GM19043 (cell line): Measurements from ENCODE around the gene SNX5.

Source experiments
- ATAC-seq: cut with Tn5 transposase; IDR thresholded peaks from one replicate; pipeline ENCODE4 v1.9.1; 2021; ENCODE audit warnings: low read depth; ENCODE audit not compliant: unreplicated experiment

SNX5 gene

DNA sequence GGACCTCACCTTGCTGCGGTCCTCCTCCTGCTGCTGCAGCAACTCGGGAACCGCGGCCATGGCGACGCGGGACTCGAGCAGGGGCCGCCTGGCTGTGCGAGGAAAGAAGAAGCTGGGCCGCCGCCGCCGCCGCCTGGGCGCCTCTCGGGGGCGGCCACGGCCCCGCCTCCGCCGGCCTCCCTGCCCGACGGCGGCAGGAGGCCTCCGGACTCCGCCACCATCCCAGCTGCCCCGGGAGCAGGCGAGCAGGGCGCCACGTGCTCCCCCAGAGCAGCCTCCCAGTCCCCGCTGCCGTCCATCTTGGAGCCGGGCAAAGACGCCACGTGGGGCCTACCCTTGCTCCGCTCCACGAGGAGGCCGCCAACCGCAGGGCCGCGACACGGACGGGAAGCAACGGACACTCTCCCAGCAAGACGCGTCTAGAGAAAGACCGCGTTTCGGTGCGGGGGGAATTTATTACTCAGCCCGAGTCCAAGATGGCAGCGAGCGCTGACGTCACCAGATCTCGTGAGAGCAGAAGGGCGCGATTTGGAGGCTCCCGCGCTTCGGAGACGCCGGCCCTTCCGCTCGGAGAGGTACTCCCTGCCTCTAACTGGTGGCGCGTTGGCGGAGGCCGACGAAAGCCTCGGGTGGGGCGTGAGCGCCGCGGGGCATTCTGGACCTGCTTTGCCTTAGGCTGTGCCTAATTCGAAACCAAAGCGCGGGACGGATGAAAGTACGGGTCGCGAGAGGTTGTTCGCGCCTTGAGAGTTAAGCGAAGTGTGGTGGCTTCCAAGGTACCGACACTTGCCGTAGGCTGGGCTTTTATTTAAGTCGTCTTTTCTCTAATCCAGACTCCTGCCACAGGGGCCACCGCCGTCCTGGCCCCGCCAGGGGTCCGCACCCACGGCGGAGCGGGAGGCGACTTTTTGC, at the start of gene SNX5, which contains the start of gene MGME1:
Gene SNX5, minus strand, starts transcription at position 429 of the 912 bp plus-strand sequence. Its CDS starts 369 bp downstream, at position 60.
Gene MGME1, plus strand, starts transcription at position 653 of the 912 bp plus-strand sequence. CDS start 842 bp downstream, outside the sequence.
- ATAC-seq = peak; percentile 79

DNA sequence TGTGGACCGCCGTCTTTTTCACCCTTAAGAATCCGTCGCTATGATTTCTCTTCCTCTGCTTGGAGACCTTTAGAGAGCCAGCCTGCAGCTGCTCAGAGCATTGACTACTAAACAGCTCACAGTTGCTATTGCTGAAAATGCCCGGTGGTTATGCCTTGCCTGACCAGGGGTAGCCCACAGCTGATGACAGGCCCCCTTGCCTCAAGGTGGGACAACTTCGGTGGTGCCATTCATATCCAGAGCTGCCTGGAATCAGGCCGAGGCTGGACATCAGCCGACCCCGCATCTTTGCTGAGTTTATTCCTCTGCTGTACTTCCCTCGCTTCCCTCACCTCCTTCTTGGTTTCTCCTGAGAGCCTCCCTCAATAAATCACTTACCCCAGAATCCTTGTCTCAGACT, 49.5 kb upstream of the SNX5 start:
- ATAC-seq = no peak

DNA sequence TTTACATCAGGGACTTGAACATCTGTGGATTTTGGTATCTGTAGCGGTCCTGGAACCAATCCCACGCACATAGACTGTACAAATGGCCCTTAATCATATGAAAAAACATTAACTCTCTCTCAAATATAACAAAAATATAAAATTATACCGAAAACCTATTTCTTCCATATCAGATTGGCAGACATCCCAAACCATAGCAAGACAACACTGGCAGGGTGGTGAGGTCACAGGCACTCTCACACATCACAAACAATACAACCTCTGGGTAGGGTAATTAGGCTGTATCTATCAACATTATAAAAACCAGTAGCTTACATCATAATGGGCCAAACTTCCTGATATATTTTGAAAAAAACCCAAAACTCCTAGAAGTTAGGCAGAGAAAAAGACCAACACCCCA, 48.2 kb upstream of the SNX5 start:
- ATAC-seq = no peak

DNA sequence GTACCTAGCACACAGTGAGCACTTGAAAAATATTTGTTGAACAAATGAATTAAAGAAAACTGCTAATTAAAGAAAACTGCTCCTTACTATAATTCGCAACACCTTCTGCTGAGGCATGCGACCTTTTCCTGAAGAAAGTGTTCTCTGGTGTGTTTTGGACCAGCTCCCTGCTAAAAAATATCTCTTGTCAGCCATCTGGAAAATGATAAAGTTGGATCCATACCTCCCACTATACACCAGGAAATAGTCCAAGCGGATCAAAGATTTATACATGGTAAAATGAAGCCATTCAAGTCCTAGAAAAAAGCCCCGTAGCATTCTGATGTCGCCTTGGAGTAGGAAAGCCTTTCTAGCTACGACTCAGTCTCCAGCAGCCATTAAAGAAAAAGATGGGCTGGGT, 45.8 kb upstream of the SNX5 start:
- no peak for ATAC-seq

DNA sequence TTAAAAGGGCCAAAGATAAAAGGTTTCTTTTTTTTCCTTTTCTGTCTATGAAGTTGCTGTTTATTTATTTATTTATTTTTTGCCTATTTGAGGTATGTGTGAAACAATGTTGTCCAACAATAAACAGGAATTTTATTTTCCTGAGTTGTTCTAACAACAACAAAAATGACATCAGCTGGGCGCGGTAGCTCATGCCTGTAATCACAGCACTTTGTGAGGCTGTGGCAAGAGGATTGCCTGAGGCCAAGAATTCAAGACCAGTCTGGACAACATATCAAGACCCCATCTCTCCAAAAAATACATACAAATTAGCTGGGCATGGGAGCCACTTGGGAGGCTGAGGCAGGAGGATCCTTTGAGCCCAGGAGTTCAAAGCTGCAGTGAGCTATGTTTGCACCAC, 44.3 kb upstream of the SNX5 start:
- no peak for ATAC-seq

DNA sequence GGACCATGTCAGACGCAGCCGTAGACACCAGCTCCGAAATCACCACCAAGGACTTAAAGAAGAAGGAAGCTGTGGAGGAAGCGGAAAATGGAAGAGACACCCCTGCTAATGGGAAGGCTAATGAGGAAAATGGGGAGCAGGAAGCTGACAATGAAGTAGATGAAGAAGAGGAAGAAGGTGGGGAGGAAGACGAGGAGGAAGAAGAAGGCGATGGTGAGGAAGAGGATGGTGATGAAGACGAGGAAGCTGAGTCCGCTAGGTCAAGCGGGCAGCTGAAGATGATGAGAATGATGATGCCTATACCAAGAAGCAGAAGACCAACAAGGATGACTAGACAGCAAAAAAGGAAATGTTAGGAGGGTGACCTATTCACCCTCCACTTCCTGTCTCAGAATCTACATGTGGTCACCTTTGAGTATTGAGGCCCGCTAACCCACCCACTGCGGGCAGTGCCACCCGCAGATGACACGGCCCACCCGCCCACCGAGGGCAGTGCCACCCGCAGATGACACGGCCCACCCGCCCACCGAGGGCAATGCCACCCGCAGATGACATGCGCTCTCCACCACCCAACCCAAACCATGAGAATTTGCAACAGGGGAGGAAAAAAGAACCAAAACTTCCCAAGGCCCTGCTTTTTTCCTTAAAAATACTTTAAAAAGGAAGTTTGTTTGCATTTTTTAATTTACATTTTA, 43.5 kb upstream of the SNX5 start:
- ATAC-seq = no peak

DNA sequence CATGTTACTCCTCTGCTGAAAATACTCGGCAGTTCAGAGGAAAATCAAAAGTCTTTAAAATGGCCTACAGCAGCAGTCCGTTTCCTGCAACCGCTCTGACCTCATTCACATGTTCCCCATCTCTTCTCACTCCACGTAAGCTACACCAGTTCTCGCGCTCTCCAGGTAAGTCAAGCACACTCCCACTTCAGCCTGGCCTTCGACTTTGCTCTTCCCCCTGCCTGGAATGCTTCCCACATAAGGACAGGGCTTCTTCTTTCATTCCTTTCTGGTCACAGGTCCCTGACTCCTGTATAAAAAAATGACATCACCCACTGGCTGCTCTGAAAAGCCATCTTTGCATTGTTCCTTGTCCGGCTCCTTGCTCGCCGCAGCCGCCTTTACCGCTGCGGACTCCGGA, 42.9 kb upstream of the SNX5 start:
- ATAC-seq = no peak

DNA sequence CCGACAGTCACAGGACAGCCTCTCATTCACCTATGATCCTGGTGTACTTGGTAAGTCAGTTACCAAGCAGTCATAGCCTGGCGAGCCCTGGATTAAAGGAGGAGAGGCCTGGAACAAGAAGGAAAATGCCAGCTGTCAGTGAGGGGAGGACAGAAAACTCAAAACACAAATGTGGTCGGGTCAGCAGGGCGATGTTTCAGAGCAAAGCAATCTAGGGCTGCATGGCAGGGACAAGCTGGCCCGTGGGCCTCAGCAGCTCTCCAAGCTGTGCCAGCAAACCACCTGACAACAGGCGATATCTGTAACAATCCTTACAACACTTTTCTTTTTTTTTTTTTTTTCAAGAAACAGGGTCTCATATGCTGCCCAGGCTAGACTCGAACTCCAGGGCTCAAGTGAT, 40.5 kb upstream of the SNX5 start:
- ATAC-seq = no peak

DNA sequence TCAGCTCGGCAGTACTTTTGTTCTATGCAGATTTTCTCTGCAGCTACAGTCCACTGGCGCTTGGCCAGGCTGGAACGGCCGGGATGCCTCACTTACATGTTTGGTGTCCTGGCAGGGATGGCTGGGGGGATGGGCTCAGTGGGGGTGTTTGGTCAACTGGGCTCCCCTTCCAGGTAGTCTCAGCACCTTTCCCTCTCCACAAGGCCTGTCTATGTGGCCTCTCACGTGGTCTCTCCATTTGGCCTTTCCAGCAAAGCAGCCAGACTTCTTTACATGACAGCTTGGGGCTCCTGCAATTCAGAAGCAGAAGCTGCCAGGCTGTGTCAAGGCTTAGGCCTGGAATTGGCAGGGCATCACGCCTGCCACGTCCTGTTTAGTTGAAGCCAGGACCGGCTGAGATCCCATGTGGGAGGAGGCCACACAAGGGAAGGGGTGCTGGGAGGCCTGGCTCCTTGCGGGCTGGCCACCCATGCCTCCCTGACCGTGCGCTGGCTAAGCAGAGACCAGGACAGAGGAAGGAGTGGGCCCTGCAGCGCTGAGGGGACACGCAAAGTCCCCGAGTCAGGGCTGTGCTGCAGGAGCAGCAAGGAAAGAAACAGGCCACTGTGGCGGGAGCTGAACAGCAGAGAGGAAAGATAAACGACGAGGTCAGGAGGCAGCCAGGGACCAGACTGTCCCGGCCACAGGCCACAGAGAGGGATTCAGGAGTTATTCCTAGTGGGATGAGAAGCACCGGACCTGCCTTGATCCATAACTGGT, 39.1 kb upstream of the SNX5 start:
- ATAC-seq = no peak

DNA sequence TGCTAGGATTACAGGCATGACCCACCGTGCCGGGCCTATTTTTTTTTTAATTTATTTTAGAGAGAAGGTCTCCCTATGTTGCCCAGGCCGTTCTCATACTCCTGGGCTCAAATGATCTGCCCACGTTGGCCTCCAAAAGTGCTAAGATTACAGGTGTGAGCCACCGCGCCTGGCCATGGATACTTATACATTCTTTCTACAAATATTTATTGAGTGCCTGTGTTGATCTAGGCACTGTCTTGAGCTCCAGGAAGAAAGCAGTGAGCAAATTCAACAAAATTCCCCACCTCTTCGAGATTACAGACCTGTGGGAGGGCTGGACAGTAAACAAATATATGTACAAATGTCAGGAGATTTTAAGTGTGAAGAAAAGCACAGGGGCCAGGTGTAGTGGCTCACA, 38.1 kb upstream of the SNX5 start:
- no peak for ATAC-seq

DNA sequence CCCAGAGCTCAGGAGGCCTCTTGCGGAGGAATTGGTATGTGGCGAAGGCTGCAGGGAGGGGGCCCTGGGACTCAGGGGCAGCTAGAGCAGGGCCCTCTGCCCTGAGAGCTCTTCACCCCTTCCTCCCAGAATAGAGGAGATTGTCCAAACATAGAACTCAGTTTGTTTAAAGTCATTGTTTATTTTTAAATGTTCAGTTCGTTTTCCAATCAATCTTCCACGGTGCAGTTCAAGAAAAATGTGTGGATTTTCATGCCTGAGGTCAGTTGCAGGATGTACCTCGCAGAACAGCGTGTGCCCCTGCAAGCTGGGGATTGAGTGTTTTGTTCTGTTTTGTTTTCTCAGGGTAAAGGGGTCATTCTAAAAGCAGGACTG, 37.4 kb upstream of the SNX5 start:
- ATAC-seq = no peak

DNA sequence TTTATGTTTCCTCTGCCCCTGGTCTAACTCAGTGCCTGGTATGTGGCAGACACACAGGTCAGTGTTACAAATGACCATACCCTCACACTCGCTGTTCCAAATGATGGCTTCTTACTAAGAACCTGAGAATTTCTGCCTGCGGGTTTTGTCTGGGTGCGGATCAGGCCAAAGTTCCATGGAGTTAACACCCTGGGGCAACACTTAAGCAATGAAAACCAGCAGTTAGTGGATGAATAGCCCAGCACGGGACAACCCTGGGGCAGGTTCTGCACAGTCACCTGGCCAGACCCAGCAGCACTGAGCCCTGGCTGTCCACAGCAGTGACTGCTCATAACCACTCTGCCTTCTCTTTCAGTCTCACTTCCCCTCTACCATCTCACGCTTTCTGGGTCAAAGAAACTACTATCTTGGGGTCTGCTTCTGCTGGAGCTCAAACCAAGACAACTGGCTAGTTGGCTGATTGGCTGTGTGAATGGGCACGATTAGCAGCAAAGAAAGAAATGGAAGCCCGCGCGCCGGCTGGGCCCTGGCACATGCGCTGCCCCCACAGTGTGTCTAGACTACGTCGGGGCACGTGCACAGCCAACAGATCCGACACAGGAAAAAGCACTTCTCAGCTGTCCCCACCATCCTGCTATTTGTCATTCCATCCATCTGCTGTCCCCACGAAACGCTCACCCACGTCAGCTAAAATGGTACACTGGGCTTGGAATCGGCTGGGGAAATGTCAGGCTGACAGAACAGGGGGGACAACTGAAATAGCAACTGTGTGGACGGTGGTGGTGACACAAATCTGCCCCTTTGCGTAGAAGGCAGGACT, 36.8 kb upstream of the SNX5 start:
- peak; percentile 97 for ATAC-seq

DNA sequence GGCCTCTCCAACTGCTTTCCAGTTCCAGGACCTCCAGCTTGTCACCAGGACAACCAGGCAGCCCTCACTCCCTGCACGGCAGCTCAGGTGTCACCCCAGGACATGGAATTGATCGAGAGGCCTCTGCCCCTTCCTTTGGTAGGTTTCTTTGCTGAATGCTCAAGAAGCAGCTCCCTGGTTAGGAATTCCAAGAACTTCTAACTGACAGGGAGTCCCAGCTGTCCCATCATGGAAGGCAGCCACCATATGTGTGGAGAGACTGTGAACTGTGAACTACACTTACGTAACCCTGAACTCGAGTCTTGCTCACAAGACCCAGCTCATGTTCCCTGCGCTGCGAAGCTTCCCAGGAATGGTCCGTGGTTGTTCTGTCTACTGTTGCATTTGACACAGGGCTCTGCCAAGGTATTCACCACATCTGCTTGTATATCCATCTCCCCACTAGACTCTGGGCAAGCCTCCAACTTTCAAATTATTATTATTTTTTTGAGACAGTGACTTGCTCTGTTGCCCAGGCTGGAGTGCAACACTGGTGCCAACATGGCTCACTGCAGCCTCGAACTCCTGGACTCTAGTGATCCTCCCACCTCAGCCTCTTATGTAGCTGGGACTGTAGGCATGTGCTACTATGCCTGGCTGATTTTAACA, 35.9 kb upstream of the SNX5 start:
- ATAC-seq = no peak

DNA sequence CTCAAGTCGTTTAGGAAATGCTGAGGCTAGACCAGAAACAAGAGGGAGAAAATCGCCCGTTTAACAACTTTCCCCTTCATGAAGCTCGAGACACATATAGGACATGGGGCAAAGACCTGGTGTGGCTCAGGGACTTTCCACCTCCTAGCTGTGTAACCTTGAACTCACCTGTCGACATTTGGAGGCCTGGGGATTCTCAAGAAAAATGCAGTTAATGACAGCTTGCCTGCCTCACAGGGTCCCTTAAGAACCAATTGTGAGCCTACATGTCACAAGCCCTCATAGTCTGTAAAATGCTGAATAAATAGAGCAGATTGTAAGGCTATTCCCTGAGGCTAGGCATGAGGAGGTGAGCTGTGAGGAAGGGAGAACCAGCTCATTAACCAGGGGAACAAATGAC, 35.3 kb upstream of the SNX5 start:
- ATAC-seq = no peak

DNA sequence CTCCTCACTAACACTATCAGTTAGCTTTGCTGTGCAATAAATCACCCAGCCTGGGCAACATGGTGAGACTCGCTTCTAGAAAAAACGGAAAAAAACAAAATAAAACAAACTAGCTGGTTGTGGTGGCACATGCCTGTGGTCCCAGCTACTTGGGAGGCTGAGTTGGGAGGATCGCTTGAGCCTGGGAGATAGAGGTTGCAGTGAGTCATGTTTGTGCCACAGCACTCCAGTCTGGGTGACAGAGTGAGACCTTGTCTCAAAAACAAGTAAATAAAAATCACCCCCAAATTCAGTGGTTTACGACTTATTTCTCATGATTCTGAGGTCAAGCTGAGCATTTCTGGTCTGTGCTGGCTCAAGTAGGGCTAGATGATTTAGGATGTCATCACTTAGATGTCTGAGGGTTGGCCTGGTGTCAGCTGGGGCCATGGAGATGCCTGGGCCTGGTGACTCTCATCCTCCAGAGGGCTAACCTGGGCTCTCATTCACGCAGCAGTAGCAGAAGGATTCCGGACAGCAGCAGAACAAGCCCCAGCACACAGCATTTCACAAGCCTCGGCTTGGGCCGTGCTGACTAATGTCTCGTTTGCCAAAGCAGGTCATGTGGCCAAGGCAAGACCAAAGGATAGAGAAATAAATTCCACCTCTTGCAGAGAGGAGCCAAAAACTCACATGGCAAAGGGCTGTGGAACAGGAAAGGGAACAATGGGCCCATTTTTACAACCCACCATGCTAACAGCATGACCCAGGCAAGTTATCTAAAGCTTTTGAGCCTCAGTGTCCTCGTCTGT, 32.7 kb upstream of the SNX5 start:
- ATAC-seq = no peak

DNA sequence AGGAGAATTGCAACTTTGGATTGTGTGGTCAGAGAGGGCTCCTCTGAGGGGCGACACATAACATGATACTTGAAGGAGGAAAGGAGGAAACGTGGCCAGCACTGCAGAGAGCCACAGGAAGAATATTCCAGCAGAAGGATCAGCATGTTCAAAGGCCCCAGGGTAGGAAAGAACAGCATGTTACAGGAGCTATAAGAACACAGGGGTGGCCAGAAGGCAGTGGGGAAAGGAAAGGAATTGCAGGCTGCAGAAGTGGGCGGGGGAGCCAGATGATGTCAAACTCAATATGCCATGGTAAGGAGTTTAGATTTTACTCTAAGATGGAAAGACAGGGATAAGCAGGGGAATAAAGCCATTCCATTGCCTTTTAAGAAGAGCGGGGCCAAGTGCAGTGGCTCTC, 31.0 kb upstream of the SNX5 start:
- ATAC-seq = no peak

DNA sequence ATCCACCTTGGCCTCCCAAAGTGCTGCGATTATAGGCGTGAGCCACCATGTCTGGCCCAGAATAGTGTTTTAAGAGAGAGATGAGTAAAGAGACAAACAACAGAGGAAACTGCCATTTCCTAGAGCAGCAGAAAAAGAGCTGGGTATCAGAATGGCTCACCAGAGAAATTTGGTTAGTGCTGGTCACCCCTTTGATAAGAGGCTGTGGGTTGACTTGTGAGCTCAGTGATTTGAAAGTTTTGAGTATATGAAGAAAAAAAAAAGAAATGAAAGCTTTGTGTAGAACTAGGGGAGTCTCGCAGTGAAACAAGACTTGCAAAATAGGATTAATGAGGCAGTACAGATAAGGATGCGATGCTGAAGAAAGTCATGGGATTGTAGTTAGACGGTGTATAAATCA, 29.9 kb upstream of the SNX5 start:
- no peak for ATAC-seq

DNA sequence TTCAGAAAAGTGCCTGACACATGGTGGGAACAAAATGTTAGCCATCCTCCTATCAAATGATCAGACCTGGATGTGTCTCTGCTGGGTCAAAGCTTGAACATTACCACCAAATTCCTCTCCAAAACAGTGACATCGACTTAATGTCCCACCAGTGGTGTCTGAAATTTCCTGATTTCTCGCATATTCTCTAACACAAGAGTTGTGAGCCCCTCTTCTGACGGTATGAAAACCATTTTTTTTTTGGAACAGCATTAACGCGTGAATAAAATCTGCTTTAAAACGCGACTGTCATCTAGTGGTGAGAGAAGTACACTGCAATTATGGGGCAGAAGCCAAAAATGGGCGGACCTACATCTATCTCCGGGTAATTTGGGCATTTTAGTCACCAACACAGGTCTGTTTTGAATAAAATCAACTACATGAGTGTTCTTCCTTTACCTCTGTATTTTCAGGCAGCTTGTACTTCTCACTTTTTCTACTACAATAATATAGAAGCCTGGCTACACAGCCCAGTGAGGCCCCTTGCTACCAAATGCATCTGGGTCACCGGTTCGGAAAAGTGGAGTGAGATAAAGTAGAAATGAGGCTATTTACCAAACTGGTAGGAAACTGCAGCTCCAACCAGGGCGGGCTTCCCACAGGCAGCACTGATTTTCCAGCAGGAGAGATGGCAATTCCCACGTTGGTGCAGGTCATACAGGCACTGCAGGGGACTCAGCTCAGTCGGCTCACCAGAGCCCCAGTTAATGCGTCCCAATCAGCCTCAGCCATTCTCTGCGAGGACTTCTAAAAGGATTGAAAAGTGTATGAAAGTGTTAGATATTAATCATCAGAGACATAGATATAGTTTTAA, 27.6 kb upstream of the SNX5 start:
- no peak for ATAC-seq
